ENCODE results near the gene ATP6V0A4.
"Not testable (repeated sequence)": the region's sequence is repeated elsewhere in the genome, so short reads cannot be mapped to it uniquely, and the experiment has no call there.

The ATP6V0A4 gene

GRCh38 chr7:138797715-138798320 lies at the start of gene ATP6V0A4, which contains the start of gene TMEM213:
Gene ATP6V0A4 (minus strand): TSS chr7:138798196. CDS start chr7:138771247, 26,949 bp downstream.
Gene TMEM213 (plus strand): TSS chr7:138797994. CDS start chr7:138798105, 111 bp downstream.
- no peak for DNase-seq

DNA sequence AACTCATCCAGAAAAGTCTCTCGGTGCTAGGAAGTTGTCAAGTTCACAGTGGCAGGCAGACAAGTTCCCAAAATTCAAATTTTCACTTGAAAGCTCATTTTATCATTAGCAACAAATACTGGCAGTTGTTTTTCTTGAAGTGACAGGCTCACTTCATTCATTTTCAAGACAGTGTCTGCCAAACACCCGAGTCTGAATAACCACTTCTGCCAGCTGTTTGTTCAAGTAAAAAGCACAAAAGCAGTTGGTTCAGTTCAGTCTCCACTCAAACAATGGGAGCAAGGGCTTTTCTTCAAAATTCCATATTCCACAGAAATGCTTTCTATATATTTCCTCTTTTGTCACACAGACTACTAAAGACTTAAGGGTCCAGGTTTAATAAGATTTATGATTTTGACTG lies 47.7 kb upstream of the ATP6V0A4 start:
- DNase-seq = no peak

- no peak for DNase-seq
Measured at GRCh38 chr7:138843632-138844580, 45.9 kb upstream of the ATP6V0A4 start.

DNA sequence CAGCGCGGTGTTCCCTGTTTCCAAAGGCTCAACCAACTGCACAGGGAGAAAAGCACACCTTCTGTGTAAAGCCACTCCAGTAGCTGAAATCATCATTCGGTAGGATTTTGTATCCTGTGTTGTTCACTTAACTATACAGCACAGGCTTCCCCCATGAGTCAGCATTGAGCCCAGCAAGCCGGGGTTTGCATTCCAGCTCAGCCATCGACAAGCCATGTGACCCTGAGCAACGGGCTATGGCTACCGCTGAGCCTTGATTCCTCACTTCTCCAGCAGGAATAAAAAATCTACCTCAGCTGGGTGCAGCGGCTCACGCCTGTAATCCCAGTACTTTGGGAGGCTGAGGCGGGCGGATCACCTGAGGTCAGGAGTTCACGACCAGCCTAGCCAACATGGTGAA lies 44.1 kb upstream of the ATP6V0A4 start:
- no peak for DNase-seq

DNA sequence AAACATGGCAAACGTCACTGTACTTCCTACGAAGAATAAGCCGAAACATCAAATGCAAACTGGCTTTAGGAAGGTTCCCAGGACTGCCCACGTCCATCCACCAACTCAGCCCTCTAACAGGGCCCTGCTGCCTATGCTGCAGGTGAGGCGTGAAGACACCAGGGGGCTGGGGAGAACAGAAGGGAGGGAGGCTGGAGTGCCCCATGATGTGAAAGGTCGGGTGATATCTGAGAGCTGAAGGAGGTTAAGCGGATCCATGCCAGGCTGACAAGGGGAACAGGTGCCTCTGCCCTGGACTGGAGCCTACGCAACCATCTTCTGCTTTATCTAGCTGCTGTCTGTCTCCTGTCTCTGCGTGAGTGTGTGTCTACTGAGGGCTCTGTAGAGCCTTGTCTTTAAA lies 40.2 kb upstream of the ATP6V0A4 start:
- peak in 2 of 3 experiments; percentile 29 to 44 for DNase-seq

DNA sequence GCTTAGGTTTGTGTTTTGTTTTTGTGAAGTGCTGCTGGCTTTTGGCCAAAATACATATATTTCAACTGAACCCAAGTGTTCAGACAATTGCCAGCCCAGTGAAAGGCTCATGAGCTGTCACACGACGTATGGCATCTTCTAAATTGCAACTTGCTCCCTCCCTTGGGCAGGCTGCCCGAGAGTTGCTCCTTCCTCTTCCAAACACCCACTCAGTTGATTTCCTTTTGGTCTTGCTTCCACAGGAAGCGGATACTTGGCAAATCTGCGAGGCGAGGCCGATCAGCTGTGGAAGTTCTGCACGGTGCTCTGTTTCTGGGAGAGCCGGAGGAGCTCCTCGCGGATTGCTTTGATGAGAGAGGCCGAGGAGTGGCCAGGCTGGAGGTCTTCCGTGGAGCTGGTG lies 39.6 kb upstream of the ATP6V0A4 start:
- DNase-seq = peak; percentile 8 to 61 (median 53)

DNA sequence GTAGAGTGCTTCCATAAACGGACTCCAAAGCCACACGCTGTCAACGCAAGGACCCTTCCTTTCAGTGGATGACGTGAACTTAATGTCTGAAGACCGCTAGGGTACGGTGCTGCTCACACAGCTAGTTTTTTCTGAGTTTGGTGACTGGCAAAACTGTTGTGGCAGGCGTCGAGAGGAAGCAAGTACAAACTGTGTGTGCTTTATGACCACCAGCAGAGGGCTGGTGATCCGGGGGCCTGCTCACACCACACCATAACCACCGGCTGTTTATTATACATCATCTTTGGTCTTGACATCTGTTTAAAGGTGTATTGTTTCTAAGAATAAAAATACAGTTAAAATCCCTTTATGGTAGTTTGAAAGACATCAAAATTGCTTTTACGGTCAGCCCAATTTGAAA lies 37.1 kb upstream of the ATP6V0A4 start:
- no peak for DNase-seq

GRCh38 chr7:138834583-138834982 lies 36.6 kb upstream of the ATP6V0A4 start:
- DNase-seq = no peak

- no peak for DNase-seq
Measured at GRCh38 chr7:138833596-138833995, 35.6 kb upstream of the ATP6V0A4 start.

DNA sequence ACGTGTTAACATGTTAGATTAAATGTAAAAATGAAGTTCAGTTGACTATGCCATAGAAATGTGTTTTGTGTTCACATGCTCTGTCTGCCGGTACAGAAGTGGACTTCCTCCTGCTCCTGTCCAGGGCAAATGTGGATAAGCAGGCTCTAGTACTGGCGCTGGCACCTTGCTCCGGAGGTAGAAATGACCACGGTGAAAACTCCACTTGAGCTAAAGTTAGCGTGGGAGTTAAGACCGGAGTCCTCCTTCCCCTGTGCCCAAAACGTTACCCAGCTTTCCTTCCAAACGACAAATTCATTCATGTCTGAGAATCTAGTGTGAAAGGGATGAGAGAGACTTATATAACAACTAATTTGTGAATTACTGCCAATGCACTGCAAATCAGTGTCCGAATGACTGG lies 35.0 kb upstream of the ATP6V0A4 start:
- no peak for DNase-seq

DNA sequence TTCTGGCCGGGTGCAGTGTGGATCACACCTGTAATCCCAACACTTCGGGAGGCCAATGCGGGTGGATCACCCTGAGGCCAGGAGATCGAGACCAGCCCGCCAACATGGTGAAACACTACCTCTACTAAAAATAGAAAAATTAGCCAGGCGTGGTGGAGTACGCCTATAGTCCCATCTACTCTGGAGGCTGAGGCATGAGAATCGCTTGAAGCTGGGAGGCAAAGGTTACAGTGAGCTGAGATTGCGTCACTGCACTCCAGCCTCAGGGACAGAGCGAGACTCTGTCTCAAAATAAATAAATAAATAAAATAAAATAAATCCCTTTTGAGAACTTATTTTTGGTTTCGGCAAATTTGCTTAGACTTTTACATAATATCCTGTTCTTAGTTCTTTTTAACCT lies 31.3 kb upstream of the ATP6V0A4 start:
- no peak for DNase-seq

- no peak for DNase-seq
Measured at GRCh38 chr7:138828302-138828701, 30.3 kb upstream of the ATP6V0A4 start.

GRCh38 chr7:138825049-138825721 lies 27.2 kb upstream of the ATP6V0A4 start:
- DNase-seq = peak in 1 of 3 experiments; percentile 12

GRCh38 chr7:138822867-138823535 lies 25.0 kb upstream of the ATP6V0A4 start:
- DNase-seq = no peak

DNA sequence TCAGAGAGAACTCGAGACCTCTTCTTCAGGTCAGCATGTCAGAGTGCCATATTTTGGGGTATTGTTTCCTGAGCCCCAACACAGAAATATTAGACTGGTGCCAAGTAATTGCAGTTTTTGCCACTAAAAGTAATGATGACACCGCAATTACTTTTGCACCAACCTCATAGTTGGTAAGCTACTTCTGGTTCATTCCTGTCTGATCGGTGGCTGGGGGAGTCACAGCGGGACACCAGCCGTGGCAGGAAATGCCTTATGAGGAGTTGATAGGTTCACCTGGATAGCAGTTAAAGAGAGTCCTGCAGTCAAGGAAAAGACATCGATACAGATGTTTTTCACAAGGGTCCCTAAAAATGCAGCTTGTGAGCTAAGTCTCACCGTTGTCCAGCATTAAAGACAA lies 23.9 kb upstream of the ATP6V0A4 start:
- DNase-seq = no peak

DNA sequence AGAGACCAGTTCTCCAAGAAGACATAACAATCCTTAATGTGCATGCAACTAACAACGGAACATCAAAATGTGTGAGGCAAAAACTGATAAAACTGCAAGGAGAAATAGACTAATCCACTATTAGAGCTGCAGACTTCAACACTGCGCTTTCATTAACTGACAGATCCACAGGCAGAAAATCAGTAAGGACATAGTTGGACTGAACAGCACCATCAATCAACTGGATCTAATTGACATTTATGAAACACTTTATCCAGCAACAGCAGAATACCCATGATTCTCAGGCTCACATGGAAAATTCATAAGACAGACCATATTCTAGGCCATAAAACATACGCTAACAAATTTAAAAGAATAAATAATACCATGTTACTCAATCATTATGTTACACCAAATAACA lies 21.6 kb upstream of the ATP6V0A4 start:
- no peak for DNase-seq

- no peak for DNase-seq
Measured at GRCh38 chr7:138816650-138817049, 18.7 kb upstream of the ATP6V0A4 start.

DNA sequence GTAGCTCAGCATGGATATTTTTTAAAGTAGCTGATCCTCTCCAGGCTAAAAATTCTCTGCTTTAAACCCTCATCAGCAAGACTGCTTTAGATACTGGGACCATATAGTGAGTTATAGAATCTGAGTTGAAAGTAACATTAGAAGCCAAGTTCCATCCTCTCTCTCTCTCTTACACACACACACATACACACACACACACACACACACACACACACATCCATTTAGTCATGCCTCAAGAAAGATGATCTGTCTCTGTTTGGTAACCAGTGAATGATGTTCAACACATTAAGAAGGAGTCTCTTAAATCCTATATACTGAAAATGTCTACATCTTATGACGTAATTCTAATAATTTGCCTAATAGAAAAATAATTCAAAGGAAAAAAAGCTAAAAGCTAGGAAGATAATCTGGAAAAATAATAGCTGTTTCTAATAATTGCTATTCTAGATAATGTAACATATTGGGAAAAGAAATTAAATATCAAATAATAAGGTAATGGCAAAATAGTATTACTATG lies 16.9 kb upstream of the ATP6V0A4 start:
- DNase-seq = no peak

DNA sequence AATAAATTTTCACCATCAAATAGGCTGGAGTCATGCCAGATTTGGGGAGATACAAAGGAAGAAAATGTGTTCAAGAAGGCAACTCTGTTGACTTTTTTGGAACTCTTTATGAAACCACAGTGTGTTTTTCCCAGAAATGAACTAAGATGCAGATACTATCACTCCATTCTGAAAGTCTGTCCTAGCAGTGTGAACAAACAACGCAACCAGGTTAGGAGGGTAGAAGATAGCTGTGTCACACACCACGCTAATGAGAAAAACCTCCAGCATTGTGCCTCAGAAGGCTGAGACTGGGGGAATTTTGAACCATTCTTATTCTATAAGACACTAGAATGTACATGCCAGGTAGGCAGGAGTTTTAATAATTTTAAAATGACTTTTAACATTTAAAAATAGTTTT lies 15.9 kb upstream of the ATP6V0A4 start:
- no peak for DNase-seq

- not testable (repeated sequence) for DNase-seq
Measured at GRCh38 chr7:138811327-138811726, 13.3 kb upstream of the ATP6V0A4 start.

GRCh38 chr7:138809346-138809745 lies 11.3 kb upstream of the ATP6V0A4 start:
- no peak for DNase-seq

DNA sequence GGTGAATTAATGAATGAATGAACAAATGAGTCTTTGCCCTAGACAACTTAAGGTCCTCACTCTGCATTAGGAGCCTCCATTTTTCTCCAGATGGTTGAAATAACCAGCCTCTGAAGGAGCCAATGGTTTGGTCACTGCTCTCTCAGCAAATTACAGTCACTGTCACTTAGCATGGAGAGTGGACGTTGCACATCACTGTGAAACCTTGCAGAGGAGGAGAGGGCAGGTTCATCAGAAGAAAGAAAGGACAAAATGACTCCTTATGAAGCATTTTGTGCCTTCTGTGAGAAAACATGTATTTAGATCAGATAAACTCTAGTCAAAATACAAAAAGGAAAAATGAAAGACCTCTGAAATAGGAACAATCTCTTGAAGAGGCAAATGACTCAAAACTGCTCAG lies 6.6 kb upstream of the ATP6V0A4 start:
- no peak for DNase-seq

GRCh38 chr7:138802706-138803105 lies 4.7 kb upstream of the ATP6V0A4 start:
- DNase-seq = no peak

Data from NCI-H1417 (cell line).